Activated T-cell treated with anti-CD3 and anti-CD28 coated beads, Interleukin-2, amount 50 U/mL, for 4 hours (primary cell): ENCODE results near the gene DHX9. TPM values are rescaled to one million over a fixed set of nuclear protein-coding genes. Genes with fewer than 3 reads are reported as not detected.
"Not testable (repeated sequence)": the region's sequence is repeated elsewhere in the genome, so short reads cannot be mapped to it uniquely, and the experiment has no call there.

Source experiments
- ATAC-seq, 2 donors: fragments of 200-7000 bp; cut with Tn5 transposase; one replicate each; pipeline ENCODE4 v1.10.0; 2021
- DNase-seq: peaks from one replicate; pipeline ENCODE4 v3.0.0-alpha.2; 2020
- H3K27me3 Mint-ChIP-seq: one replicate; pipeline ENCODE4 v1.8.0; 2021; ENCODE audit warnings: low read depth, mixed read lengths
- H3K36me3 Mint-ChIP-seq: one replicate; pipeline ENCODE4 v1.8.0; 2022; ENCODE audit warnings: mixed read lengths; ENCODE audit not compliant: insufficient read depth
- H3K4me1 Mint-ChIP-seq: one replicate; pipeline ENCODE4 v1.8.0; 2021; ENCODE audit warnings: low read depth, mixed read lengths
- H3K4me3 Mint-ChIP-seq: one replicate; pipeline ENCODE4 v1.8.0; 2021; ENCODE audit warnings: mild to moderate bottlenecking, moderate library complexity, mixed read lengths
- H3K9me3 Mint-ChIP-seq: one replicate; pipeline ENCODE4 v1.8.0; 2021; ENCODE audit warnings: mixed read lengths
- total RNA-seq, 3 donors: library from RNA; stranded (reverse); gene quantifications; one replicate each; pipeline ENCODE4 v1.2.1, GENCODE V29; 2021

Gene DHX9
- total RNA-seq, 3 donors from 2014 or later: 375 to 402 (median 394) TPM

DNA sequence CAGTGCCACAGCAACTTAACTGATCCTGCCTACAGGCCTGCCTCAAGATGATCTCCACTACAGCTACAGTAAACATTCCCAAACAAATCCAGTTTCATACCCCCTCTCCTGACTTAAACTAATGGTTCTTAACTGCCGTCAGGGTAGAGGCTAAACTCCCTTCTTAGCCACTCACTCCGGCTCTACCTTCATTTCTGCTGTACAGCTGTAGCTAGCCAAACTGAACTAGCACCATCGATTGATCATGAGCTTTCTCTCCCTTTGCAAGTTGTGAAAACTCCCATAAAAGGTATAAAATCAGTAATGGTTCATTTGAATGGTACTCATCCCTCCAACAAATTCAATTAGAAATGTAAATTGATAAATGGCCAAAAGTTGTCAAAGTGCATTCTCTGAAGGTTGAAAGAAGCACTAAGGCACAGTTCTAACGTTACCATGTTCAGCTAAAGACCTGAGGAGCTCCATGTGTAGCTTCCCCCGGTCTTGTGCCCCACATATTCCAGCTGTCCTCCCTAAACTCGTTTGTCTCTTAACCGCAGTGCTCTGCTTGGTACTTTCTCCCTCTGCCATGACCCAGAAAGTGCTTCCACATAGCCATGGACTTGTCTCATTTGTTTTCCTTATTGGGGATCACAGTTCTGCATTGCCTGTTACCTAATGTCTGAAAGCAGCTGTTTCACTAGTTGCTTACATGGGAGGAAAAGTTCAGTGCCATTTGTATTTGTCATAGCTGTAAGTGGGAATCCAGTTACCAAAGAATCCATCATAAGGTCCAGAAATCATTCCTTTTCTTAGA is 49.8 kb downstream of the DHX9 start:
- no peak for ATAC-seq
- no peak for DNase-seq
- peaks cover 51% of the 10 kb centered on the region for H3K36me3 Mint-ChIP-seq
- no peak overlapping the region for H3K4me3 Mint-ChIP-seq
- H3K27me3 Mint-ChIP-seq: no peaks in the 10 kb centered on the region
- no peaks in the 10 kb centered on the region for H3K9me3 Mint-ChIP-seq
- H3K4me1 Mint-ChIP-seq: peaks cover 18% of the 10 kb centered on the region

DNA sequence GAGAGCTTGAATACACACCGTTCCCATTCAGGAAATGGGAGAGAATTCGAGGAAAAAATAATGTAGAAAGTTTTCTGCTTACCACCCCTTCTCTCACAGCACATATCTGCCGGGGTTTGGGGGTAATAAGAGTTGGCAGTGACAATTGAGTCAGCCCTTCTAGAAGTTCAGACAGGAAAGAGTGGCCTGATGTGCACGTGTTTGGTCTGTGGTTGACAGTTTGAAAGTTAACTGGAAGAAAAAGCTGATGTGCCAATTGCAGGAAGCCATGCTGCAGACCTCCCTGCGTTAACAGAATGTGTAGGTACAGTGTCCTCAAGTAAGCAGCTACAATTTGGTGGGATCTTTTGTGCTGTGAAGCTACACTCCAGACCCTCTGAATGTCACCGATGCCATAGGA is 50.9 kb downstream of the DHX9 start:
- Mint-ChIP-seq H3K9me3 (no peaks in the 10 kb centered on the region), H3K36me3 (peaks cover 45% of the 10 kb centered on the region), H3K4me3 (no peak overlapping the region), H3K27me3 (no peaks in the 10 kb centered on the region), H3K4me1 (peaks cover 18% of the 10 kb centered on the region)
- ATAC-seq (peak; percentile 42 to 66), DNase-seq (no peak)

DNA sequence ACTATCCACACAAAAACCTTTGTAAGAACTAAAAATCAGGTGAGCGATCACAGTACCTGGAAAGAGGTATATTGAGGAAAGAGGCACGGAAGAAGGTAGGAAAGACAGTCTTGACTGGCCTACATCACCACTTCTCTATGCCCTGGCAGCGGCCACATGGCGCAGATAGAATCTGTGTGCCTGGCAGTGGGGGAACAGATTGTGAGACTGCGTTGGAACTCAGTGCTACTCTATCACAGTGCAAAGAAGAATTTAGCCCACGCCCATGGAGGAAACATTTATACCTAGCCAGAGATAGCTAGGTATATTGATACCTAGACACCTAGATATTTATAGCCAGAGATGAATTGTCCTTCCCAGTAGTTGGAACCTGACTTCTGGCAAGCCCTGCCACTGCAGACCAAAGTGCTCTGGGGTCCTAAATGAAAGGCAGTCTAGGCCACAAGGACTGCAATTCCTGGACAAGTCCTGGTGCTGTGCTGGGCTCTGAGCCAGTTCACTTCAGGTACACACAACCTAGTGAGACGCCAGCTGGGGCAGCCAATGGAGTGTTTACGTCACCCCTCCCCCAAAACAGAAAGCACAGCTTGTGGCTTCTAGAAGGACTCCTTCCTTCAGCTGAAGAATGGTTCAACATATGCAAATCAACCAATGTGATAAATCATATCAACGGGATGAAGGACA is 51.9 kb downstream of the DHX9 start:
- DNase-seq (no peak), ATAC-seq (no peak)
- Mint-ChIP-seq H3K27me3 (no peaks in the 10 kb centered on the region), H3K4me3 (no peak overlapping the region), H3K36me3 (peaks cover 37% of the 10 kb centered on the region), H3K4me1 (peaks cover 18% of the 10 kb centered on the region), H3K9me3 (no peaks in the 10 kb centered on the region)

DNA sequence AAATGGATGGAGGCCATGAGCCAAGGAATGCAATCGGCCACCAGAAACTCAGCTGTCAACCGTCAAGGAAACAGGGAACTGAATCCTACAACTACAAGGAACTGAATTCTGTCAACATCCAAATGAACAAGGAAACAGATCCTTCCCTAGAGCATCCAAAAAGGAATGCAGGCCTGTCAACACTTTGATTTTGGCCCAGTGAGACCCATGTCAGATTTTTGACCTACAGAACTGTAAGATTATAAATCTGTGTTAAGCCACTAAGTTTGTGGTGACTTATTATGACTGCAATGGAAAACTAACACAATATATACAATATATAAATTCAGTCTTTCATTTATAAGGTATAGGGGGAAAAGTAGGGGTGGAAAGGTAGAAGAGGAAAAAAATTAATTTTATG is 58.5 kb downstream of the DHX9 start:
- ATAC-seq (no peak), DNase-seq (no peak)
- Mint-ChIP-seq H3K4me1 (no peaks in the 10 kb centered on the region), H3K9me3 (no peaks in the 10 kb centered on the region), H3K36me3 (no peaks in the 10 kb centered on the region), H3K27me3 (no peaks in the 10 kb centered on the region), H3K4me3 (no peak overlapping the region)

DNA sequence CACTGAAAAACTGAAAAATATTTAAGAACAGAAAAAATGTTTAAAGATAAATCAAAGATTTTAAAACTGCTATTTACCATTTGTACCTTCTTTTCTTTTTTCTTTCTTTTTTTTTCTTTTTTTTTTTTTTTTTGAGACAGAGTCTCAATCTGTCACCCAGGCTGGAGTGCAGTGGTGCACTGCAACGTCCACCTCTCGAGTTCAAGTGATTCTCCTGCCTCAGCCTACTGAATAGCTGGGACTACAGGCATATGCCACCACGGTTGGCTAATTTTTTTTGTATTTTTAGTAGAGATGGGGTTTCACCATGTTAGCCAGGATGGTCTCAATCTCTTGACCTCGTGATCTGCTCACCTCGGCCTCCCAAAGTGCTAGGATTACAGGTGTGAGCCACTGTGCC is 62.8 kb downstream of the DHX9 start:
- not testable (repeated sequence) for H3K4me1 Mint-ChIP-seq, DNase-seq, H3K4me3 Mint-ChIP-seq, H3K27me3 Mint-ChIP-seq, ATAC-seq, H3K36me3 Mint-ChIP-seq, H3K9me3 Mint-ChIP-seq

DNA sequence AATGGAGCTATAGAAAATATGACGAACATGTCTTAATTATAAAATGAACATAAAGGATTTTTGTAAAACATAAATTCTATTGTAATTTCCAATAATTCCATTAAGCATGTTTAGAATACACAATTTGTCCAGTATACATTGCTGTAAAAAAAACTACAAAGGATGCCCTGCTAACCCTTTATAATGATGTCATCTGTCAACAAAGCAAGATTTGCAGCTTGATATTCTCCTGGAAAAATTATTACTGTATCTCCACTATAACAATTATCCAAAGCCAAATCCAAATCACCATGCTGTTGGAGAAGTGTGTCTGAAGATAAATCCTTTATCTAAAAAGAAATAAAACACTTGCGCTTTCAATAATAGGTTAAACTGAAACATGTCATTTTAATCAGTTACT is 66.2 kb downstream of the DHX9 start:
- Mint-ChIP-seq H3K36me3 (no peaks in the 10 kb centered on the region), H3K4me3 (no peak overlapping the region), H3K4me1 (no peaks in the 10 kb centered on the region), H3K27me3 (peaks cover 15% of the 10 kb centered on the region), H3K9me3 (no peaks in the 10 kb centered on the region)
- ATAC-seq (no peak), DNase-seq (no peak)

DNA sequence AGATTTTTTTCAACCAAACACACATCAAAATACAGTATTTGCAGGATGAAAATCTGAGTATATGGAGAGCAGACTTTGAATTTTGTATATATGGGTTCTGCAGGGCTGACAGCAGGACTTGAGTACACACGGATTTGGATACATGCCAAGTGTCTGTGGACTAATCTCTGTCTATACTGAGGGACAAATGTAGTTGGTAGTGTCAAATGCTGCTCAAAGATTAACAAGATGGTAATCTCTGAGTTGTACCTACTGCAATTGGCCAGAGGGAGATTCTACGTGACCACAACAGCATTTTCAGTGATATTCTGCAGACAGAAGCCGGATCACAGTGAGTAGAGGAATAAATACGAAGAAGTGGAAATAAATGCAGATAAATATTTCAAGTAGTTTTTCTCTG is 70.4 kb downstream of the DHX9 start:
- H3K4me3 Mint-ChIP-seq: no peak overlapping the region
- H3K9me3 Mint-ChIP-seq: peaks cover 8% of the 10 kb centered on the region
- DNase-seq (no peak), ATAC-seq (no peak)
- peaks cover 26% of the 10 kb centered on the region for H3K27me3 Mint-ChIP-seq
- no peaks in the 10 kb centered on the region for H3K36me3 Mint-ChIP-seq
- no peaks in the 10 kb centered on the region for H3K4me1 Mint-ChIP-seq

DNA sequence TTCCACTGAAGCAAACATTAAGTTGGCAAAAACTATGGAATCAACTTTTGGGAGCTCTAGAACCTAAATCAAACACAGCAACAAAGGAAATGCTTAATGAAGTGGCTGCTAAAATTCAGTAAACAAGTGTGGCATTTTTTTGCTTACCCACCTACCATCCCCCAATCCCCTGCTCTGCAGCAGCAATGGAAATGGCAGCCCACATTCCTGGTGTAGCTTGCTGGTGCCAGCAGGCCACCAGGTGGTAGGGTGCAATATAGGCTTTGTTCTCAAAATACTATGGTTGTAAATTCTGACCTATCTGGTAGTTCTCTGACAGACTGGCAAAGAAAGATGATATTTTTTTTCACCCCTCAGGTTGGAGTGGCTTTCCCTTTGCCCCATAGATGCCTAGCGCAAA is 71.0 kb downstream of the DHX9 start:
- no peak for ATAC-seq
- peaks cover 29% of the 10 kb centered on the region for H3K27me3 Mint-ChIP-seq
- no peaks in the 10 kb centered on the region for H3K36me3 Mint-ChIP-seq
- H3K4me1 Mint-ChIP-seq: no peaks in the 10 kb centered on the region
- H3K4me3 Mint-ChIP-seq: no peak overlapping the region
- H3K9me3 Mint-ChIP-seq: peaks cover 8% of the 10 kb centered on the region
- no peak for DNase-seq

DNA sequence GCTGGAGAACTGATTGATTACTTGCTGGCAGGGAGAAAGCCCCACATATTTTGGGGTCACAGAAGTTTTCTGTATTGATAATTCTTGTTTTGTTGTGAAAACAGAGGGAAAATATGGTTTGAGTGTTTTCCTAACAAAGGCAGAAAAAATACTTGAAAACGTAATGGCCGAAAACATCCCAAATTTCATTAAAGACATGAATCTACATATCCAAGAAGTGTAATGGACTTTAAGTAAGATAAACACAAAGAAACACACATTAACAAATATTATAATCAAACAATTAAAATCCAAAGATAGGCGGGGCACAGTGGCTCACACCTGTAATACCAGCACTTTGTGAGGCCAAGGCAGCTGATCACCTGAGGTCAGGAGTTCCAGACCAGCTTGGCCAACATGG is 74.3 kb downstream of the DHX9 start:
- DNase-seq (no peak), ATAC-seq (no peak)
- H3K4me1 Mint-ChIP-seq: no peaks in the 10 kb centered on the region
- no peaks in the 10 kb centered on the region for H3K36me3 Mint-ChIP-seq
- peaks cover 31% of the 10 kb centered on the region for H3K27me3 Mint-ChIP-seq
- H3K4me3 Mint-ChIP-seq: no peak overlapping the region
- peaks cover 8% of the 10 kb centered on the region for H3K9me3 Mint-ChIP-seq

DNA sequence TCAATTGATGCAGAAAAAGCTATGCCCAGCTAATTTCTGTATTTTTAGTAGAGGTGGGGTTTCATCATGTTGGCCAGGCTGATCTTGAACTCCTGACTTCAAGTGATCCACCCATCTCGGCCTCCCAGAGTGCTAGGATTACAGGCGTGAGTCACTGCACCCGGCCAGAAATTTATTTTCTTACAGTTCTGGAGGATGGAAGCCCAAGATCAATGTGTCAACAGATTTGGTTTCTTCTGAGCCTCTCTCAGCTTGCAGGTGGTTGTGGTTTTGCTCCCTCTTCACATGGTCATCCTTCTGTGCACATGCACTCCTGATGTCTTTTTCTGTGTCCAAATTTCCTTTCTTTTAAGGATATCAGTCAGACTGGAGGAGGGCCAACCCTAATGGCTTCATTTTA is 78.2 kb downstream of the DHX9 start:
- peaks cover 33% of the 10 kb centered on the region for H3K27me3 Mint-ChIP-seq
- H3K4me3 Mint-ChIP-seq: no peak overlapping the region
- H3K9me3 Mint-ChIP-seq: no peaks in the 10 kb centered on the region
- no peaks in the 10 kb centered on the region for H3K4me1 Mint-ChIP-seq
- DNase-seq: no peak
- ATAC-seq: no peak
- no peaks in the 10 kb centered on the region for H3K36me3 Mint-ChIP-seq

DNA sequence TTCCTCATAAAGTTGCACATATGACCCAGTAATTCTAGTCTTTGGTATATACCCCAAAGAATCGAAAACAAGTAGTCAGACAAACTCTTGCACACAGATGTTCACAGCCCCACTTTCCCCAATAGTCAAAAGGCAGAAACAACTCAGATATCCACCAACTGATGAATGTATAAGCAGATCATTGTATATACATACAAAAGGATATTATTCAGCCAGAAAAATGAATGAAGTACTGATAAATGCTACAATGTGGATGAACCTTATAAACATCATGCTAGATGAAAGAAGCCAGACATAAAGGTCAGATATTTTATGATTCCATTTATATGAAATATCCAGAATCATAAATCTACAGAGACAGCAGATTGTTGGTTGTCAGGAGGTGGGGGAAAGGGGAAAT is 86.5 kb downstream of the DHX9 start:
- ATAC-seq (no peak), DNase-seq (no peak)
- Mint-ChIP-seq H3K4me1 (no peaks in the 10 kb centered on the region), H3K9me3 (no peaks in the 10 kb centered on the region), H3K27me3 (peaks cover 13% of the 10 kb centered on the region), H3K4me3 (no peak overlapping the region), H3K36me3 (no peaks in the 10 kb centered on the region)

DNA sequence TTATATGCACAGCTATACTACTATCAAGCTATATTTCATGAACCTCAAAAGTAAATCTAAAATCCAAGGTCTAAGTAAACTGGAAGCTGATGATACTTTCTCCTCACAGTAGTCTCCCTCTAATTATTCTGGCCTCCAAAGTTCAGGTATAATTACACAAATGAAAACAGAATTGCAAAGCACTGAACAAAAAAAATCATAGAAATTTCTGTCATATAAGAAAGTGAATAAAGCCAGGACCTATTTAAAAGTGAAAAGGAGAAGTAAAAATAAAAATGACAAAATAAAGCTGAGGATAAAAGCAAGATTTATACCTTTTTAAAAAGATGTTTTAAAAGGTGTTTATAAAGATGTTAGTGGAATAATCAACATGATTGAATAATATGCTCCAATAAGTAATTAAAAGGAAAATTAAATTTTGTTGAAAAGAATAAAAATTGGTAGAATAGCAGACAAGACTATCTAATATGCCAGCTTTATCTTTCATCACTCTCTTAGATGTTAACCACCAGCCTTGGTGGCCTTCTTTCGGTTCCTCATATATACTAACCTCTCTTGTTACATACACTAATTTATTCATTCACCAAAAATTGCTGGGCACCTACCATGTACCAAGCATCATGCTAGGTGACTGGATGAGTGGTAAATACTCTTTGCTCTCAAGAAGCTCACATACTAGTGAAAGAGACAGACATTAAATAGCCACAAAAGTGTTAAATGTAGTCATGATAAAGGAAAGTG is 88.7 kb downstream of the DHX9 start:
- Mint-ChIP-seq H3K27me3 (peaks cover 9% of the 10 kb centered on the region), H3K36me3 (no peaks in the 10 kb centered on the region), H3K4me3 (no peak overlapping the region), H3K4me1 (no peaks in the 10 kb centered on the region), H3K9me3 (no peaks in the 10 kb centered on the region)
- DNase-seq (no peak), ATAC-seq (no peak)

DNA sequence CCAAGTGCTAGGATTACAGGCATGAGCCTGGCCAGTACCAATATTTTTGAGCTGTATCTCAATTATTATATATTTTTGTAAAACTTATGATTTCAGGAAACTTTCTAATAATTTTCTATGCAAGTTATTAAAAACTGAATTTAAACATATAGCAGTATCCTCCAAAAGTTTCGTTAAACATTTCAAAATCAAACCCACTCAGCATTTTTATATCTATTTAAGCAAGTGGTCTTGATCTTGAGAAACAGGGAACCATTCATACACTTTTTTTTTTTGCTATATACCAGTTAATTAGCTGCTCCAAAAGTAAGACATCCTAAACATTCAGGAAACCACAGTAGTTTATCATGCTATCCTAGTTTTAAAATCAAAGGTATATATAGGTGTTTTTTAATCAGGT is 91.8 kb downstream of the DHX9 start:
- DNase-seq (no peak), ATAC-seq (no peak)
- Mint-ChIP-seq H3K4me3 (no peak overlapping the region), H3K9me3 (peaks cover 8% of the 10 kb centered on the region), H3K4me1 (no peaks in the 10 kb centered on the region), H3K27me3 (peaks cover 6% of the 10 kb centered on the region), H3K36me3 (no peaks in the 10 kb centered on the region)

DNA sequence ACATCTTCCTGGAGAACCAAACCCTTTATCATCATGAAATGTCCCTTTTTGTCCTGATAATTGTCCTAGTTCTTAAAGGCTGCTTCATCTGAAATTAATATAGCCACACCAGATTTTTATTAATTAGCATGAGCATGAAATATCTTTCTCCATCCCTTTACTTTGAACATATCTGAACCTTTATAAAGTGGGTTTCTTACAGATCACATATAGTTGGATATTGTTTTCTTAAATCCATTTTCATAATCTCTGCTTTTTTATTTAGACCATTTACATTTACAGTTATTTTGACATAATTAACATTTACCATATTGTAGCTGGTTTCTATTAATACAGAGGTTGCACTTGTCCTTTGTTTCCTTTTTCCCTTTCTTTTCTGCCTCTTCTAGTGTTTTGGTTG is 96.6 kb downstream of the DHX9 start:
- peaks cover 12% of the 10 kb centered on the region for H3K9me3 Mint-ChIP-seq
- no peak overlapping the region for H3K4me3 Mint-ChIP-seq
- H3K36me3 Mint-ChIP-seq: no peaks in the 10 kb centered on the region
- H3K27me3 Mint-ChIP-seq: peaks cover 24% of the 10 kb centered on the region
- ATAC-seq (no peak), DNase-seq (no peak)
- no peaks in the 10 kb centered on the region for H3K4me1 Mint-ChIP-seq
